WTC11 (cell line): ENCODE results near the gene SMIM41. TPM values are rescaled to one million over a fixed set of nuclear protein-coding genes. Genes with fewer than 3 reads are reported as not detected.

Experiments used
- ATAC-seq: fragments of 200-7000 bp; cut with Tn5 transposase; 2 replicates; pipeline ENCODE4 v1.10.0; 2021; ENCODE audit warnings: mild to moderate bottlenecking, moderate library complexity
- CTCF ChIA-PET: fragments of 300-600 bp; sonication (Branson Sonifier 250); formaldehyde crosslinking; loops from one replicate; lab custom pipeline; 2021; ENCODE audit warnings: antibody characterized with exemption; lab: Charles Lee
- POLR2A ChIA-PET: fragments of 350-600 bp; sonication (Branson Sonifier 250); formaldehyde crosslinking; loops from one replicate; lab custom pipeline; 2021; ENCODE audit warnings: antibody characterized with exemption; lab: Charles Lee
- DNase-seq: peaks from one replicate; pipeline ENCODE4 v3.0.0; 2021; ENCODE audit warnings: low spot score
- H3K27ac Mint-ChIP-seq: 2 replicates; pipeline ENCODE4 v1.8.0; 2021; ENCODE audit warnings: mixed read lengths
- H3K27me3 Mint-ChIP-seq: 2 replicates; pipeline ENCODE4 v1.8.0; 2021; ENCODE audit warnings: low read depth, mild to moderate bottlenecking, moderate library complexity, mixed read lengths
- H3K36me3 Mint-ChIP-seq: 2 replicates; pipeline ENCODE4 v1.8.0; 2021; ENCODE audit warnings: mixed read lengths
- H3K4me1 Mint-ChIP-seq: 2 replicates; pipeline ENCODE4 v1.8.0; 2022; ENCODE audit warnings: mixed read lengths
- H3K4me3 Mint-ChIP-seq: 2 replicates; pipeline ENCODE4 v1.8.0; 2021; ENCODE audit warnings: mild to moderate bottlenecking, moderate library complexity, mixed read lengths
- H3K9me3 Mint-ChIP-seq: 2 replicates; pipeline ENCODE4 v1.8.0; 2021; ENCODE audit warnings: mixed read lengths
- CREB1 ChIP-seq: sonication (generic); formaldehyde crosslinking; IDR thresholded peaks from 2 replicates; pipeline ENCODE4 v1.8.0; 2023; ENCODE audit warnings: mild to moderate bottlenecking, missing genetic modification reagents
- CREM ChIP-seq: sonication (generic); formaldehyde crosslinking; IDR thresholded peaks from 2 replicates; pipeline ENCODE4 v1.8.1; 2022; ENCODE audit warnings: mild to moderate bottlenecking, missing genetic modification reagents, moderate library complexity
- E2F1 ChIP-seq: sonication (generic); formaldehyde crosslinking; IDR thresholded peaks from 2 replicates; pipeline ENCODE4 v1.8.0; 2022; ENCODE audit warnings: mild to moderate bottlenecking, missing genetic modification reagents
- FOXK1 ChIP-seq: sonication (generic); formaldehyde crosslinking; IDR thresholded peaks from 2 replicates; pipeline ENCODE4 v1.8.0; 2022; ENCODE audit warnings: mild to moderate bottlenecking, moderate library complexity, missing genetic modification reagents
- HMGXB4 ChIP-seq: sonication (generic); formaldehyde crosslinking; IDR thresholded peaks from 2 replicates; pipeline ENCODE4 v1.8.1; 2023; ENCODE audit warnings: mild to moderate bottlenecking, moderate library complexity, missing genetic modification reagents
- IRF2 ChIP-seq: sonication (generic); formaldehyde crosslinking; IDR thresholded peaks from 2 replicates; pipeline ENCODE4 v1.8.0; 2022; ENCODE audit warnings: low read depth, missing genetic modification reagents, borderline replicate concordance
- MXD4 ChIP-seq: fragments of 250-450 bp; sonication (Bioruptor Pico); IDR thresholded peaks from 2 replicates; pipeline ENCODE4 v1.8.0; 2021; ENCODE audit warnings: mild to moderate bottlenecking, moderate library complexity, borderline replicate concordance
- NFE2L1 ChIP-seq: sonication (generic); formaldehyde crosslinking; IDR thresholded peaks from 2 replicates; pipeline ENCODE4 v1.8.1; 2023; ENCODE audit warnings: missing genetic modification reagents
- NFYB ChIP-seq: sonication (generic); formaldehyde crosslinking; conservative IDR thresholded peaks from 2 replicates; pipeline ENCODE4 v1.8.0; 2022; ENCODE audit warnings: low read depth, missing genetic modification reagents
- PRRX2 ChIP-seq: fragments of 250-450 bp; sonication (Bioruptor Pico); IDR thresholded peaks from 2 replicates; pipeline ENCODE4 v1.8.0; 2021; ENCODE audit warnings: mild to moderate bottlenecking
- ZMAT4 ChIP-seq: fragments of 250-450 bp; sonication (Bioruptor Pico); IDR thresholded peaks from 2 replicates; pipeline ENCODE4 v1.9.0; 2021; ENCODE audit warnings: mild to moderate bottlenecking
- ZNF121 ChIP-seq: sonication (generic); formaldehyde crosslinking; IDR thresholded peaks from 2 replicates; pipeline ENCODE4 v1.8.0; 2023; ENCODE audit warnings: missing genetic modification reagents
- ZNF138 ChIP-seq: sonication (generic); formaldehyde crosslinking; conservative IDR thresholded peaks from 2 replicates; pipeline ENCODE4 v1.8.1; 2022; ENCODE audit warnings: mild to moderate bottlenecking, moderate library complexity, missing genetic modification reagents
- ZNF219 ChIP-seq: sonication (generic); formaldehyde crosslinking; IDR thresholded peaks from 2 replicates; pipeline ENCODE4 v1.8.0; 2023; ENCODE audit warnings: missing genetic modification reagents, mild to moderate bottlenecking, borderline replicate concordance
- ZNF423 ChIP-seq: fragments of 250-450 bp; sonication (Bioruptor Pico); IDR thresholded peaks from 2 replicates; pipeline ENCODE4 v2.1.2; 2022; ENCODE audit warnings: mild to moderate bottlenecking, moderate library complexity
- total RNA-seq: library from RNA; stranded (reverse); gene quantifications from 3 replicates; pipeline ENCODE4 v1.2.3, GENCODE V29; 2021
- TF ChIP-seq, protein P1 (sequence below): sonication (generic); formaldehyde crosslinking; IDR thresholded peaks from 2 replicates; pipeline ENCODE4 v1.8.1; 2022; ENCODE audit warnings: missing genetic modification reagents, borderline replicate concordance
- TF ChIP-seq, protein P2 (sequence below): sonication (generic); formaldehyde crosslinking; IDR thresholded peaks from 2 replicates; pipeline ENCODE4 v1.8.0; 2022; ENCODE audit warnings: mild to moderate bottlenecking, missing genetic modification reagents
- TF ChIP-seq, protein P3 (sequence below): fragments of 250-450 bp; sonication (Bioruptor Pico); IDR thresholded peaks from 2 replicates; pipeline ENCODE4 v1.9.0; 2021; ENCODE audit warnings: moderate library complexity, mild to moderate bottlenecking, inconsistent platforms, borderline replicate concordance
- TF ChIP-seq, protein P4 (sequence below): sonication (generic); formaldehyde crosslinking; IDR thresholded peaks from 2 replicates; pipeline ENCODE4 v1.8.0; 2022; ENCODE audit warnings: mild to moderate bottlenecking, missing genetic modification reagents

SMIM41 gene
- total RNA-seq, 1 experiment from 2014 or later = not detected

- TF ChIP-seq CREB1 (CRISPR knock-in tag) (no peak), ZNF121 (CRISPR knock-in tag) (no peak), ZNF423 (CRISPR knock-in tag) (no peak), PRRX2 (CRISPR knock-in tag) (no peak)
- H3K27me3 Mint-ChIP-seq = no peaks in the 10 kb centered on the region
- no peak overlapping the region for H3K4me3 Mint-ChIP-seq
- no peak for ATAC-seq
- no peaks in the 10 kb centered on the region for H3K36me3 Mint-ChIP-seq
- ChIA-PET CTCF (interaction anchor here (0.6 to 11.4 kb wide), 8 partner anchors 16 to 84 kb away, joined by 3 to 388 read pairs (median 4); no protein-coding TSS in a partner anchor), POLR2A (interaction anchor here (0.5 kb wide), 1 partner anchor 32 kb away, joined by 3 read pairs; no protein-coding TSS in a partner anchor)
- H3K4me1 Mint-ChIP-seq = peaks cover 16% of the 10 kb centered on the region
- no peaks in the 10 kb centered on the region for H3K9me3 Mint-ChIP-seq
- no peak overlapping the region; the same call in 1 of the 2 replicates for H3K27ac Mint-ChIP-seq
- DNase-seq = no peak
These were observed 8.7 kb downstream of the SMIM41 start for GRCh38 chr12:52087961-52088820.

- Mint-ChIP-seq H3K36me3 (no peaks in the 10 kb centered on the region), H3K9me3 (no peaks in the 10 kb centered on the region), H3K27ac (no peak overlapping the region), H3K27me3 (no peaks in the 10 kb centered on the region), H3K4me1 (peaks cover 14% of the 10 kb centered on the region), H3K4me3 (no peak overlapping the region)
- POLR2A ChIA-PET = no interaction called here
- ATAC-seq (no peak), DNase-seq (no peak)
- TF ChIP-seq MXD4 (CRISPR knock-in tag) = no peak
- no peak for TF ChIP-seq NFE2L1 (CRISPR knock-in tag)
- TF ChIP-seq, protein P1, sequence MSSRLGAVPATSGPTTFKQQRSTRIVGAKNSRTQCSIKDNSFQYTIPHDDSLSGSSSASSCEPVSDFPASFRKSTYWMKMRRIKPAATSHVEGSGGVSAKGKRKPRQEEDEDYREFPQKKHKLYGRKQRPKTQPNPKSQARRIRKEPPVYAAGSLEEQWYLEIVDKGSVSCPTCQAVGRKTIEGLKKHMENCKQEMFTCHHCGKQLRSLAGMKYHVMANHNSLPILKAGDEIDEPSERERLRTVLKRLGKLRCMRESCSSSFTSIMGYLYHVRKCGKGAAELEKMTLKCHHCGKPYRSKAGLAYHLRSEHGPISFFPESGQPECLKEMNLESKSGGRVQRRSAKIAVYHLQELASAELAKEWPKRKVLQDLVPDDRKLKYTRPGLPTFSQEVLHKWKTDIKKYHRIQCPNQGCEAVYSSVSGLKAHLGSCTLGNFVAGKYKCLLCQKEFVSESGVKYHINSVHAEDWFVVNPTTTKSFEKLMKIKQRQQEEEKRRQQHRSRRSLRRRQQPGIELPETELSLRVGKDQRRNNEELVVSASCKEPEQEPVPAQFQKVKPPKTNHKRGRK (CRISPR knock-in tag) = no peak
- no peak for TF ChIP-seq NFYB (CRISPR knock-in tag)
- CTCF ChIA-PET = interaction anchor here (1.2 to 11.4 kb wide), 2 partner anchors 31 to 61 kb away, joined by 5 to 388 read pairs; no protein-coding TSS in a partner anchor
These were observed 10.0 kb downstream of the SMIM41 start for GRCh38 chr12:52089491-52089890.

DNA sequence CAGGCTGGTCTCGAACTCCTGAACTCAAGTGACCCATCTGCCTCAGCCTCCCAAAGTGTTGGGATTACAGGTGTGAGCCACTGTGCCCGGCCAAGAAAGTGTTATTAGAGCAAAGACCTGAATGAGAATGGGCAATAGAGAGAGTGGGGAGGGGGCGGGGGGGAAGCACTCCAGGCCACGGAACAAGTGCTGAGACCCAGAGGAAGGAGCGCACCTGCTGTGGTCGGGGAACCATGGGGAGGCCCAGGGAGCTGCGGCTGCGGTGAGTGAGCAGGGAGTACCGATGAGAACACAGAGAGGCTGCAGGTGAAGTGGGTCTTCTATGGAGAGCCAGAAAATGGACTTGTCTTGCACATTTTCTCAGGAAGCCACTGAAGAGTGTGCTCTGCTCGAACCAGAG is 10.8 kb downstream of the SMIM41 start:
- Mint-ChIP-seq H3K4me1 (peaks cover 14% of the 10 kb centered on the region), H3K27me3 (no peaks in the 10 kb centered on the region), H3K9me3 (no peaks in the 10 kb centered on the region), H3K4me3 (no peak overlapping the region), H3K27ac (no peak overlapping the region), H3K36me3 (no peaks in the 10 kb centered on the region)
- ChIA-PET CTCF (interaction anchor here (1.5 to 2.0 kb wide), 4 partner anchors 9 to 67 kb away, joined by 8 to 19 read pairs (median 14); no protein-coding TSS in a partner anchor), POLR2A (no interaction called here)
- no peak for ATAC-seq
- TF ChIP-seq IRF2 = no peak
- TF ChIP-seq, protein P2, sequence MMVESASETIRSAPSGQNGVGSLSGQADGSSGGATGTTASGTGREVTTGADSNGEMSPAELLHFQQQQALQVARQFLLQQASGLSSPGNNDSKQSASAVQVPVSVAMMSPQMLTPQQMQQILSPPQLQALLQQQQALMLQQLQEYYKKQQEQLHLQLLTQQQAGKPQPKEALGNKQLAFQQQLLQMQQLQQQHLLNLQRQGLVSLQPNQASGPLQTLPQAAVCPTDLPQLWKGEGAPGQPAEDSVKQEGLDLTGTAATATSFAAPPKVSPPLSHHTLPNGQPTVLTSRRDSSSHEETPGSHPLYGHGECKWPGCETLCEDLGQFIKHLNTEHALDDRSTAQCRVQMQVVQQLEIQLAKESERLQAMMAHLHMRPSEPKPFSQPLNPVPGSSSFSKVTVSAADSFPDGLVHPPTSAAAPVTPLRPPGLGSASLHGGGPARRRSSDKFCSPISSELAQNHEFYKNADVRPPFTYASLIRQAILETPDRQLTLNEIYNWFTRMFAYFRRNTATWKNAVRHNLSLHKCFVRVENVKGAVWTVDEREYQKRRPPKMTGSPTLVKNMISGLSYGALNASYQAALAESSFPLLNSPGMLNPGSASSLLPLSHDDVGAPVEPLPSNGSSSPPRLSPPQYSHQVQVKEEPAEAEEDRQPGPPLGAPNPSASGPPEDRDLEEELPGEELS (CRISPR knock-in tag) = no peak
- TF ChIP-seq CREM (CRISPR knock-in tag) = no peak
- no peak for TF ChIP-seq ZNF138 (CRISPR knock-in tag)
- no peak for TF ChIP-seq E2F1 (CRISPR knock-in tag)
- TF ChIP-seq HMGXB4 = no peak
- TF ChIP-seq, protein P3, sequence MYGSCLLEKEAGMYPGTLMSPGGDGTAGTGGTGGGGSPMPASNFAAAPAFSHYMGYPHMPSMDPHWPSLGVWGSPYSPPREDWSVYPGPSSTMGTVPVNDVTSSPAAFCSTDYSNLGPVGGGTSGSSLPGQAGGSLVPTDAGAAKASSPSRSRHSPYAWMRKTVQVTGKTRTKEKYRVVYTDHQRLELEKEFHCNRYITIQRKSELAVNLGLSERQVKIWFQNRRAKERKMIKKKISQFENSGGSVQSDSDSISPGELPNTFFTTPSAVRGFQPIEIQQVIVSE = no peak
- TF ChIP-seq ZMAT4 (CRISPR knock-in tag) = no peak
- no peak for TF ChIP-seq ZNF219 (CRISPR knock-in tag)
- TF ChIP-seq, protein P4, sequence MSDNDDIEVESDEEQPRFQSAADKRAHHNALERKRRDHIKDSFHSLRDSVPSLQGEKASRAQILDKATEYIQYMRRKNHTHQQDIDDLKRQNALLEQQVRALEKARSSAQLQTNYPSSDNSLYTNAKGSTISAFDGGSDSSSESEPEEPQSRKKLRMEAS (CRISPR knock-in tag) = no peak
- no peak for TF ChIP-seq FOXK1 (CRISPR knock-in tag)
- DNase-seq = no peak
